ENCODE results near the gene CCDC85A. TPM values are rescaled to one million over a fixed set of nuclear protein-coding genes. Genes with fewer than 3 reads are reported as not detected.

The CCDC85A gene
- total RNA-seq, 1 experiment from 2014 or later: 0.10 TPM

DNA sequence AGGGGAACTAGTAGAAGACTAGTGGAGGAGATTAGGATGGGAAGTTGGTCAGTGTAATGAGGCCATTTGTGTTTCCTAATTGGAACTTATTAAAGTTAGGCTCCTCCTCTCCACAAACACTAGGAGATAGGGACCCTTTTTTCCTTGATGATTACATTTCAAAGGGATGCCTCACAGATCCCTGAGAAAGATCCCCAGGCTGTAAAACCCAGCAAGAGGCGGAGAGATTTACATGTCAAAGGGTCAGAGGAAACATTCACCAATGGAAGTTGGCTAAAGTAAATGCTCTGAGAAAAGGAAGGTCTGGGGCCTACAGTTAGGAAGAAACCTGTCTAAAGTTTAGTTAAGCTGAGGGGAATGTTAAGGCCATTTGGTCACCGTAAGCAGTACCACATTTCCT, 1.4 kb upstream of the CCDC85A start:
- TF ChIP-seq, protein P1, sequence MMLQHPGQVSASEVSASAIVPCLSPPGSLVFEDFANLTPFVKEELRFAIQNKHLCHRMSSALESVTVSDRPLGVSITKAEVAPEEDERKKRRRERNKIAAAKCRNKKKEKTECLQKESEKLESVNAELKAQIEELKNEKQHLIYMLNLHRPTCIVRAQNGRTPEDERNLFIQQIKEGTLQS (IDR thresholded peaks at IDR 0.05): no peak
- TF ChIP-seq POLR2A (IDR thresholded peaks at IDR 0.05; ENCODE audit: borderline replicate concordance, extremely low read depth, insufficient read depth, insufficient read length): no peak
- no peak for TF ChIP-seq SP1 (IDR thresholded peaks at IDR 0.05; ENCODE audit: low read depth)
- TF ChIP-seq FOSL1 (IDR thresholded peaks at IDR 0.05; ENCODE audit: low read depth): no peak
- TF ChIP-seq, protein P2, sequence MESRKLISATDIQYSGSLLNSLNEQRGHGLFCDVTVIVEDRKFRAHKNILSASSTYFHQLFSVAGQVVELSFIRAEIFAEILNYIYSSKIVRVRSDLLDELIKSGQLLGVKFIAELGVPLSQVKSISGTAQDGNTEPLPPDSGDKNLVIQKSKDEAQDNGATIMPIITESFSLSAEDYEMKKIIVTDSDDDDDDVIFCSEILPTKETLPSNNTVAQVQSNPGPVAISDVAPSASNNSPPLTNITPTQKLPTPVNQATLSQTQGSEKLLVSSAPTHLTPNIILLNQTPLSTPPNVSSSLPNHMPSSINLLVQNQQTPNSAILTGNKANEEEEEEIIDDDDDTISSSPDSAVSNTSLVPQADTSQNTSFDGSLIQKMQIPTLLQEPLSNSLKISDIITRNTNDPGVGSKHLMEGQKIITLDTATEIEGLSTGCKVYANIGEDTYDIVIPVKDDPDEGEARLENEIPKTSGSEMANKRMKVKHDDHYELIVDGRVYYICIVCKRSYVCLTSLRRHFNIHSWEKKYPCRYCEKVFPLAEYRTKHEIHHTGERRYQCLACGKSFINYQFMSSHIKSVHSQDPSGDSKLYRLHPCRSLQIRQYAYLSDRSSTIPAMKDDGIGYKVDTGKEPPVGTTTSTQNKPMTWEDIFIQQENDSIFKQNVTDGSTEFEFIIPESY (IDR thresholded peaks at IDR 0.05; ENCODE audit: extremely low read depth, insufficient replicate concordance, low read length): no peak
- TF ChIP-seq, protein P3, sequence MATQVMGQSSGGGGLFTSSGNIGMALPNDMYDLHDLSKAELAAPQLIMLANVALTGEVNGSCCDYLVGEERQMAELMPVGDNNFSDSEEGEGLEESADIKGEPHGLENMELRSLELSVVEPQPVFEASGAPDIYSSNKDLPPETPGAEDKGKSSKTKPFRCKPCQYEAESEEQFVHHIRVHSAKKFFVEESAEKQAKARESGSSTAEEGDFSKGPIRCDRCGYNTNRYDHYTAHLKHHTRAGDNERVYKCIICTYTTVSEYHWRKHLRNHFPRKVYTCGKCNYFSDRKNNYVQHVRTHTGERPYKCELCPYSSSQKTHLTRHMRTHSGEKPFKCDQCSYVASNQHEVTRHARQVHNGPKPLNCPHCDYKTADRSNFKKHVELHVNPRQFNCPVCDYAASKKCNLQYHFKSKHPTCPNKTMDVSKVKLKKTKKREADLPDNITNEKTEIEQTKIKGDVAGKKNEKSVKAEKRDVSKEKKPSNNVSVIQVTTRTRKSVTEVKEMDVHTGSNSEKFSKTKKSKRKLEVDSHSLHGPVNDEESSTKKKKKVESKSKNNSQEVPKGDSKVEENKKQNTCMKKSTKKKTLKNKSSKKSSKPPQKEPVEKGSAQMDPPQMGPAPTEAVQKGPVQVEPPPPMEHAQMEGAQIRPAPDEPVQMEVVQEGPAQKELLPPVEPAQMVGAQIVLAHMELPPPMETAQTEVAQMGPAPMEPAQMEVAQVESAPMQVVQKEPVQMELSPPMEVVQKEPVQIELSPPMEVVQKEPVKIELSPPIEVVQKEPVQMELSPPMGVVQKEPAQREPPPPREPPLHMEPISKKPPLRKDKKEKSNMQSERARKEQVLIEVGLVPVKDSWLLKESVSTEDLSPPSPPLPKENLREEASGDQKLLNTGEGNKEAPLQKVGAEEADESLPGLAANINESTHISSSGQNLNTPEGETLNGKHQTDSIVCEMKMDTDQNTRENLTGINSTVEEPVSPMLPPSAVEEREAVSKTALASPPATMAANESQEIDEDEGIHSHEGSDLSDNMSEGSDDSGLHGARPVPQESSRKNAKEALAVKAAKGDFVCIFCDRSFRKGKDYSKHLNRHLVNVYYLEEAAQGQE (IDR thresholded peaks at IDR 0.05; ENCODE audit: low read depth): no peak
- TF ChIP-seq SRF (IDR thresholded peaks at IDR 0.05; ENCODE audit: low read depth): no peak
- no peak for TF ChIP-seq SIN3A (IDR thresholded peaks at IDR 0.05; ENCODE audit: low read depth)
- TF ChIP-seq TCF7L2 (IDR thresholded peaks at IDR 0.05; ENCODE audit: borderline replicate concordance, extremely low read depth, insufficient read depth, insufficient read length): no peak
- TF ChIP-seq JUND (IDR thresholded peaks at IDR 0.05): no peak
- no peak for TF ChIP-seq CBX3 (IDR thresholded peaks at IDR 0.05; ENCODE audit: low read depth)
- TF ChIP-seq YY1 (IDR thresholded peaks at IDR 0.05; ENCODE audit: extremely low read depth, insufficient replicate concordance, low read depth, low read length): no peak
- no peak for TF ChIP-seq CEBPB (IDR thresholded peaks at IDR 0.05; ENCODE audit: low read depth)
- TF ChIP-seq POLR2AphosphoS5 (IDR thresholded peaks at IDR 0.05; ENCODE audit: low read depth, low read length): no peak
- H3K9me2 ChIP-seq (ENCODE audit: insufficient read depth): no peaks in the 10 kb centered on the region
- no peak overlapping the region for H3K9ac ChIP-seq (ENCODE audit: low read length)
- H3K27ac ChIP-seq (ENCODE audit: low read depth, low read length): no peak overlapping the region
- intact Hi-C loops (cut with micrococcal nuclease): loop anchor here (5.0 kb wide), 2 partner anchors 565 to 1315 kb away; no protein-coding TSS in a partner anchor
- H3K9me3 ChIP-seq (ENCODE audit: control insufficient read depth in 1 of 2, insufficient read depth in 1 of 2, low read depth in 1 of 2, low read length in 2 of 2): no peaks in the 10 kb centered on the region
- no peak overlapping the region for H2AFZ ChIP-seq (ENCODE audit: low read depth, low read length, poor library complexity, severe bottlenecking)
- CTCF ChIA-PET: interaction anchor here (2.2 kb wide), 1 partner anchor 840 kb away, joined by 7 read pairs; no protein-coding TSS in a partner anchor
- H3K36me3 ChIP-seq (ENCODE audit: control insufficient read depth in 1 of 2, insufficient read depth in 2 of 2, low read length in 2 of 2): no peaks in the 10 kb centered on the region
- no peaks in the 10 kb centered on the region for H4K20me1 ChIP-seq (ENCODE audit: insufficient read depth)
- peaks cover 3 to 25% of the 10 kb centered on the region in 2 experiments; a peak in 3 of 4 replicates for H3K4me1 ChIP-seq (ENCODE audit: control insufficient read depth in 1 of 2, insufficient read depth in 2 of 2, low read length in 2 of 2)
- BruUV-seq (replicated peaks): no TSS peak
- RAD21 ChIA-PET (ENCODE audit: low non-redundant PET in 1 of 2, low total read pairs in 2 of 2, uncharacterized antibody in 2 of 2, unreplicated experiment in 2 of 2): no interaction called here
- no peak for ATAC-seq
- H3K4me3 ChIP-seq (replicated peaks in 1 of 2; ENCODE audit: low read depth in 1 of 2, low read length in 2 of 2): no peak overlapping the region
- H3K79me2 ChIP-seq (ENCODE audit: insufficient read depth, low read length): no peaks in the 10 kb centered on the region
- H3K27me3 ChIP-seq (ENCODE audit: insufficient read depth, low read length): 0 out of 2 replicates have a peak, but pooled peaks cover 2% of the 10 kb centered on the region
- POLR2A ChIA-PET: no interaction called here
- no peak for DNase-seq (ENCODE audit: low read depth, low spot score)
- no peak overlapping the region for H3K4me2 ChIP-seq (ENCODE audit: low read length)

Data from HCT116 (cell line).